Brain microvascular endothelial cell (primary cell): ENCODE measurements around the gene PSENEN.

ENCODE experiments used
- DNase-seq: peaks from one replicate; pipeline ENCODE4 v3.0.0-alpha.2; 2020
- H3K27ac ChIP-seq: fragments of 250-450 bp; sonication (Bioruptor Pico); 2 replicates; pipeline ENCODE4 v1.5.1; 2020; ENCODE audit warnings: mild to moderate bottlenecking, moderate library complexity
- H3K27me3 ChIP-seq: fragments of 250-450 bp; sonication (Bioruptor Pico); replicated peaks from 2 replicates; pipeline ENCODE4 v1.5.1; 2020; ENCODE audit warnings: mild to moderate bottlenecking
- H3K36me3 ChIP-seq: fragments of 250-450 bp; sonication (Bioruptor Pico); replicated peaks from 2 replicates; pipeline ENCODE4 v1.5.1; 2020; ENCODE audit warnings: mild to moderate bottlenecking
- H3K4me3 ChIP-seq: 2 replicates; pipeline ENCODE4 v1.5.1; 2011; ENCODE audit warnings: low read depth, mild to moderate bottlenecking, control low read depth, low read length, moderate library complexity
- CTCF ChIP-seq: IDR thresholded peaks from 2 replicates; pipeline ENCODE4 v1.5.1; 2011; ENCODE audit warnings: low read depth, mild to moderate bottlenecking, moderate library complexity, low read length, control low read depth, inconsistent platforms; ENCODE audit errors: missing control alignments
- in situ Hi-C: cut with HindIII; loops from 2 replicates; pipeline ENCODE4 v1.10.0; 2017; ENCODE audit warnings: low sequenced_read_pairs, low pct_ligation_motif_present

The PSENEN gene

GRCh38 chr19:35759697-35760096, 14.2 kb downstream of the PSENEN start:
- TF ChIP-seq CTCF = no peak
- Histone ChIP-seq H3K4me3 (no peak overlapping the region), H3K27ac (no peak overlapping the region), H3K27me3 (no peaks in the 10 kb centered on the region), H3K36me3 (peaks cover 16% of the 10 kb centered on the region)
- in situ Hi-C loops = no loop called here
- no peak for DNase-seq

- no peak for DNase-seq
- no peak overlapping the region for H3K4me3 ChIP-seq
- no peak overlapping the region for H3K27ac ChIP-seq
- peaks cover 20% of the 10 kb centered on the region for H3K36me3 ChIP-seq
- in situ Hi-C loops = no loop called here
- TF ChIP-seq CTCF = no peak
- H3K27me3 ChIP-seq = no peaks in the 10 kb centered on the region
These were observed 15.4 kb downstream of the PSENEN start for GRCh38 chr19:35760711-35761349.

GRCh38 chr19:35764432-35765315, 19.2 kb downstream of the PSENEN start:
- no peak for TF ChIP-seq CTCF
- Histone ChIP-seq H3K27me3 (no peaks in the 10 kb centered on the region), H3K36me3 (peaks cover 27% of the 10 kb centered on the region), H3K4me3 (no peak overlapping the region), H3K27ac (no peak overlapping the region)
- in situ Hi-C loops = no loop called here
- DNase-seq = no peak

- DNase-seq = no peak
- in situ Hi-C loops = no loop called here
- Histone ChIP-seq H3K27ac (no peak overlapping the region), H3K4me3 (no peak overlapping the region), H3K36me3 (peaks cover 23% of the 10 kb centered on the region), H3K27me3 (no peaks in the 10 kb centered on the region)
- TF ChIP-seq CTCF = no peak
These were observed 21.2 kb downstream of the PSENEN start for GRCh38 chr19:35766571-35767104.

GRCh38 chr19:35767288-35768081, 22.0 kb downstream of the PSENEN start:
- in situ Hi-C loops = no loop called here
- peaks cover 18% of the 10 kb centered on the region for H3K36me3 ChIP-seq
- no peak overlapping the region for H3K4me3 ChIP-seq
- TF ChIP-seq CTCF = no peak
- no peak overlapping the region for H3K27ac ChIP-seq
- no peaks in the 10 kb centered on the region for H3K27me3 ChIP-seq
- no peak for DNase-seq
